Activated CD8-positive, alpha-beta T cell treated with anti-CD3 and anti-CD28 coated beads for 36 hours (primary cell): ENCODE measurements around the gene PRKCE. TPM values are rescaled to one million over a fixed set of nuclear protein-coding genes. Genes with fewer than 3 reads are reported as not detected.
"Not testable (repeated sequence)": the region's sequence is repeated elsewhere in the genome, so short reads cannot be mapped to it uniquely, and the experiment has no call there.

Experiments
- ATAC-seq: fragments of 200-7000 bp; cut with Tn5 transposase; one replicate; pipeline ENCODE4 v1.10.0; 2021; ENCODE audit warnings: mild to moderate bottlenecking, moderate library complexity
- CTCF ChIA-PET: fragments of 350-600 bp; sonication (Branson Sonifier 250); formaldehyde crosslinking; loops from one replicate; lab custom pipeline; 2021; ENCODE audit warnings: antibody characterized with exemption; lab: Charles Lee
- POLR2A ChIA-PET: fragments of 350-600 bp; sonication (Branson Sonifier 250); formaldehyde crosslinking; loops from one replicate; lab custom pipeline; 2021; ENCODE audit warnings: antibody characterized with exemption; lab: Charles Lee
- DNase-seq: peaks from one replicate; pipeline ENCODE4 v3.0.0-alpha.2; 2020
- H3K27ac Mint-ChIP-seq: one replicate; pipeline ENCODE4 v1.8.0; 2021; ENCODE audit warnings: mild to moderate bottlenecking, mixed read lengths
- H3K27me3 Mint-ChIP-seq: one replicate; pipeline ENCODE4 v1.8.0; 2021; ENCODE audit warnings: mixed read lengths
- H3K36me3 Mint-ChIP-seq: one replicate; pipeline ENCODE4 v1.8.0; 2021; ENCODE audit warnings: low read depth, mixed read lengths
- H3K4me1 Mint-ChIP-seq: one replicate; pipeline ENCODE4 v1.8.0; 2021; ENCODE audit warnings: low read depth, mixed read lengths
- H3K4me3 Mint-ChIP-seq: one replicate; pipeline ENCODE4 v1.8.0; 2021; ENCODE audit warnings: mild to moderate bottlenecking, moderate library complexity, mixed read lengths
- H3K9me3 Mint-ChIP-seq: one replicate; pipeline ENCODE4 v1.8.0; 2021; ENCODE audit warnings: mixed read lengths
- intact Hi-C: fragments of 100-400 bp; cut with micrococcal nuclease; formaldehyde crosslinking; loops from one replicate; pipeline ENCODE4 v1.10.0; 2022
- total RNA-seq, 2 experiments: library from RNA; stranded (reverse); gene quantifications; one replicate each; pipeline ENCODE4 v1.2.3, GENCODE V29; 2021
- TF ChIP-seq, protein P1 (sequence below): fragments of 200-600 bp; IDR thresholded peaks from one replicate; pipeline ENCODE4 v1.8.0; 2022; ENCODE audit warnings: antibody characterized with exemption, mild to moderate bottlenecking

PRKCE gene
- total RNA-seq, 2 experiments from 2014 or later = 11.5 to 11.9 TPM

DNA sequence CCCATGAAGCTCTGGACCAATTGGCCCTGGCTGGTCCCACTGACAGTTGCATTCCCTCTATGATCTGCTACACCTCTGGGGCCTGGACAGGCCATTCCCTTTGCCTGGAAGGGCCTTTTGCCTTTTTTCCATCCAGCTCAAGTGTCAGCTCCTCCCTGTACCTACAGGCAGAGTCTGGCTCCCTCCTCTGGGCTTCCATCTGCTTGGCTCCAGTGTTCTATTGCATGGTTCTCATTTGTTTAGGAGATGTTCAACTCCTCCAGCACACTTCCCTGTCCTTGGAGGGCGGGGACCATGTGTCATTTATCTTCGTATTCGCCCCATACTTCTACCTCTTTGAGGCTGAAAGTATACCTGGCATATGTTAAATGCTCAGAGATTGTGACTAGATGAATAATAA is 61.1 kb downstream of the PRKCE start:
- Mint-ChIP-seq H3K4me3 (no peak overlapping the region), H3K9me3 (peaks cover 4% of the 10 kb centered on the region), H3K27ac (no peak overlapping the region), H3K36me3 (peaks cover 7% of the 10 kb centered on the region), H3K27me3 (no peaks in the 10 kb centered on the region), H3K4me1 (no peaks in the 10 kb centered on the region)
- no peak for ATAC-seq
- no peak for DNase-seq
- POLR2A ChIA-PET = no interaction called here
- intact Hi-C loops = no loop called here
- TF ChIP-seq, protein P1, sequence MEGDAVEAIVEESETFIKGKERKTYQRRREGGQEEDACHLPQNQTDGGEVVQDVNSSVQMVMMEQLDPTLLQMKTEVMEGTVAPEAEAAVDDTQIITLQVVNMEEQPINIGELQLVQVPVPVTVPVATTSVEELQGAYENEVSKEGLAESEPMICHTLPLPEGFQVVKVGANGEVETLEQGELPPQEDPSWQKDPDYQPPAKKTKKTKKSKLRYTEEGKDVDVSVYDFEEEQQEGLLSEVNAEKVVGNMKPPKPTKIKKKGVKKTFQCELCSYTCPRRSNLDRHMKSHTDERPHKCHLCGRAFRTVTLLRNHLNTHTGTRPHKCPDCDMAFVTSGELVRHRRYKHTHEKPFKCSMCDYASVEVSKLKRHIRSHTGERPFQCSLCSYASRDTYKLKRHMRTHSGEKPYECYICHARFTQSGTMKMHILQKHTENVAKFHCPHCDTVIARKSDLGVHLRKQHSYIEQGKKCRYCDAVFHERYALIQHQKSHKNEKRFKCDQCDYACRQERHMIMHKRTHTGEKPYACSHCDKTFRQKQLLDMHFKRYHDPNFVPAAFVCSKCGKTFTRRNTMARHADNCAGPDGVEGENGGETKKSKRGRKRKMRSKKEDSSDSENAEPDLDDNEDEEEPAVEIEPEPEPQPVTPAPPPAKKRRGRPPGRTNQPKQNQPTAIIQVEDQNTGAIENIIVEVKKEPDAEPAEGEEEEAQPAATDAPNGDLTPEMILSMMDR = no peak
- CTCF ChIA-PET = interaction anchor here (1.3 kb wide), 1 partner anchor 66 kb away, joined by 5 read pairs; no protein-coding TSS in a partner anchor

DNA sequence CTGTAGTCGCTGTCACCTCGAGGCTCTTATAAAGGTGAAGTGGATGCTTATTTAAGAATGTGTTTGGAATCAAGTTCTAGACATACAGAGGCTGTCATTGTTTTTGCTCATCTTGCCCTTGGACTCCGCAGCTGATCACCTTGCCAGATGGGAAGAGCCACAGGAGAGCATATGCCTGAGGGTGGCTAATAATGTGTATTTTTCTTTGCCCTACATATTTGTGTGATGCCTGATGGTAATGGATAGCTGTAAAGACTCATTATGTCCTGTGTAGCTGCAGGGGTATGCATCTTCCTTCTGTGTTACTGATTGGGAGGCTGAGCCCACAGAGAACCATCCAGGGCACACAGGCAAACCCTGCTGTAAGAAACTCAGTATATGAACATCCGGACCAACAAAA is 61.7 kb downstream of the PRKCE start:
- DNase-seq = no peak
- TF ChIP-seq, protein P1 = no peak
- Mint-ChIP-seq H3K27ac (no peak overlapping the region), H3K4me1 (no peaks in the 10 kb centered on the region), H3K4me3 (no peak overlapping the region), H3K9me3 (no peaks in the 10 kb centered on the region), H3K36me3 (peaks cover 4% of the 10 kb centered on the region), H3K27me3 (no peaks in the 10 kb centered on the region)
- intact Hi-C loops = no loop called here
- POLR2A ChIA-PET = no interaction called here
- ATAC-seq = no peak
- CTCF ChIA-PET = interaction anchor here (1.3 kb wide), 1 partner anchor 66 kb away, joined by 5 read pairs; no protein-coding TSS in a partner anchor

DNA sequence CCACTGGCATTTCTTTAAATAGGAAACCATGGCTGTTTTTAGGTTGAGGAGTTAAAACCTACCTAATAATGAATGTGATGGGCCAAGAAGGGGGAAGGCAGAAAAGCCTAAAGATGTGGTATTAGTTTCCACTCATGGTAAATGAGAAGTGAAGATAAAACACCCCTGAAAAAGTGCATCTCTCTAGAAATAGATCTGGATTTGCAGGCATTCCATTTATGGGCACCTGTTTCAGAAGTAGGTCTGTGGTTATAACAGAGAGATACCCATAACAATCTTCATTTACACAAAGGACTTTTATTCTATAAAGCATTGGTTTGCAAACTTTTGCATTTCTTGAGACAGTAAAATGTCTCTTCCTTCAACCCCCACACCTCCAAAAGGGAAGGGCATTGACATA is 62.1 kb downstream of the PRKCE start:
- CTCF ChIA-PET = no interaction called here
- H3K4me3 Mint-ChIP-seq = no peak overlapping the region
- no peak overlapping the region for H3K27ac Mint-ChIP-seq
- POLR2A ChIA-PET = no interaction called here
- intact Hi-C loops = no loop called here
- DNase-seq = no peak
- H3K27me3 Mint-ChIP-seq = no peaks in the 10 kb centered on the region
- no peaks in the 10 kb centered on the region for H3K9me3 Mint-ChIP-seq
- TF ChIP-seq, protein P1 = no peak
- H3K36me3 Mint-ChIP-seq = peaks cover 2% of the 10 kb centered on the region
- H3K4me1 Mint-ChIP-seq = no peaks in the 10 kb centered on the region
- no peak for ATAC-seq

DNA sequence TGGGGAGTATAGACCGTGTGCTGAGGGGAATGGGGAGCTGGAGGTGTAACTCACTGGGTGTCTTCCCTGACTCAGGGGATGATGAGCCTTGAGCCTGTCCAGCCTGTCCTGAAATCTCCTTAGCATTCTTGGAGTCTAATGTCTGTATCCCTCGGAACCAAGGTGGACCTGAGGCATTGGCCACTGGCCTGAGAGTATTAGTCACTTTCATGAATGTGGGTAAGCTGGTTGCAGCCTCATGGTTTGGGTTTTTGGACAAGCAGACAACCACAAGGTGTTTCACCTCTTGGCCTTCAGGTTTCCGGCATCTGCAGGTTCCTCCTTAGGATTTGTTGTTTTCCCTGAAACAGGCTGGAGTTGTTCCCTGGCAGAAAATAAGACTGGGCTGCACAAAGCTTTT is 63.2 kb downstream of the PRKCE start:
- TF ChIP-seq, protein P1 = no peak
- POLR2A ChIA-PET = no interaction called here
- no peaks in the 10 kb centered on the region for H3K4me1 Mint-ChIP-seq

DNA sequence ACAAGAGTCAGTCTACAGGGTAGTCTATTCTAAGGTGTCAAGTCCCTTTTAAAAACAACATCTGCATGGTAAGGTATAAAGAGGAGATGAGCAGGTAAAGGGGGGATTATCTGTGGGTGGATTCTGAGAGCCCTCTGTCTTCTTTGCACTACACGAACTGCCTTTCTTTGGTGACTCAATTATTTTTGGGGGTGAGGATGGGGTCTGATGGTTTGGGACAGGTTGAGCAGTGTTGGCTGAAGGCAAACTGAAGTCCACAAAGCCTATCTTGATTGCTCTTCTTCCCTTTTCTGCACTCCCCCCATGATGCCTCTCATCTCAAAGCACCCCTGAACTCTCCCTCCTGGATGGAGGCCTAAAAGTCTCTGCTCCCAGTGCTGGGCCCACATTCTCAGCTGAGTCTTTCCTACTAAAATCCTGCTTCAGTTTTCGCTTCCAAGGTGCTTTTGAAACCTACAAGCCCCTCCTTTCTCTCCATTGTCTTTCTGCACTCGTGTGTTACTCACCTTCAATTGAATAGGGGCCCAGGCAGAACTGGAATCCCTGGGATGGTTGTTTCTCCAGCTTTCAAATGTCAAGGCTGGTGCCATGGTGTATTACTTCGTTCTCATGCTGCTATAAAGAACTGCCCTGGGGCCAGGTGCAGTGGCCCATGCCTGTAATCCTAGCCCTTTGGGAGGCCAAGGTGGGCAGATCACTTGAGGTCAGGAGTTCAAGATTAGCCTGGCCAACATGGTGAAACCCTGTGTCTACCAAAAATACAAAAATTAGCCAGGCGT is 64.3 kb downstream of the PRKCE start:
- Mint-ChIP-seq H3K9me3 (no peaks in the 10 kb centered on the region), H3K27me3 (no peaks in the 10 kb centered on the region), H3K27ac (no peak overlapping the region), H3K4me1 (no peaks in the 10 kb centered on the region), H3K4me3 (no peak overlapping the region), H3K36me3 (no peaks in the 10 kb centered on the region)
- DNase-seq (no peak), ATAC-seq (no peak)
- TF ChIP-seq, protein P1 = no peak
- POLR2A ChIA-PET = no interaction called here
- intact Hi-C loops = no loop called here
- CTCF ChIA-PET = no interaction called here

More for the DNA sequence above, 63.2 kb downstream of the PRKCE start:
- ATAC-seq = no peak
- CTCF ChIA-PET = no interaction called here
- intact Hi-C loops = no loop called here
- H3K36me3 Mint-ChIP-seq = no peaks in the 10 kb centered on the region
- no peaks in the 10 kb centered on the region for H3K9me3 Mint-ChIP-seq
- H3K4me3 Mint-ChIP-seq = no peak overlapping the region
- H3K27ac Mint-ChIP-seq = no peak overlapping the region
- no peaks in the 10 kb centered on the region for H3K27me3 Mint-ChIP-seq
- no peak for DNase-seq

DNA sequence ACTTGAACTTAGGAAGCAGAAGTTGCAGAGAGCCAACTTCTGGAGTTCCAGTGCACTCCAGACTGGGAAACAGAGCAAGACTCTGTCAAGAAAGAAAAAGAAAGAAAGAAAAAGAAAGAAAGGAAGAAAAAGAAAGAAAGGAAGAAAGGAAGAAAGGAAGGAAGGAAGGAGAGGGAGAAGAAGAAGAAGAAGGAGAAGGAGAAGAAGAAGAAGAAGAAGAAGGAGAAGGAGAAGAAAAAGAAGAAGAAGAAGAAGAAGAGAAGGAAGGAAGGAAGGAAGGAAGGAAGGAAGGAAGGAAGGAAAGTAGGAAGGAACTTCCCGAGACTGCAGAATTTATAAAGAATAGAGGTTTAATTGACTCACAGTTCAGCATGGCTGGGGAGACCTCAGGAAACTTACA is 65.0 kb downstream of the PRKCE start:
- CTCF ChIA-PET, ATAC-seq, DNase-seq, H3K27ac Mint-ChIP-seq, H3K4me3 Mint-ChIP-seq, H3K27me3 Mint-ChIP-seq, POLR2A ChIA-PET, H3K4me1 Mint-ChIP-seq, intact Hi-C loops, H3K9me3 Mint-ChIP-seq, H3K36me3 Mint-ChIP-seq: not testable (repeated sequence)
